Measurements from ENCODE around the gene COPB2. TPM values are rescaled to one million over a fixed set of nuclear protein-coding genes. Genes with fewer than 3 reads are reported as not detected.

COPB2 gene
- total and polyA plus RNA-seq, 2 donors (not counting 3 experiments of a cell fraction or from before 2014, with no cell fraction given), result 72.1 to 146 TPM

DNA sequence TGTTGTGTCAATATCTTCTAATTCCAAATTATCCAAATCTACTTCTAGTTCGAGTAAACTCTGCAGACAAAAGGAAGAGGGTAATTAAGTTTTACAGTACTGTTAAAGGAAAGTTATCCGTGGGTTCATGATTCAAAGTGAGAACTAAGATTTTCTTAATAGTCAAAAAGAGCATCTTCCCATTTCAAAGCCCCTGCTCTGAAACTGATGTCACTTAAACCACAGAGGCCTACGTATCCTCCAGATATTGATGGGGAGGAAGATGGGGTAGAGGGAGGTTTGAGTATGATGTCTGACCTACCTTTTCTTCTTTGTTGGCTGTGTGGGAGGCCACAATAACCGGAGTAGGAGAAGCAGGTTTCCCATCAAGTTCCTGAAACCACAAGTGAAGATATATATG lies 31.5 kb downstream of the COPB2 start:
- DNase-seq (ENCODE audit: low read depth, low spot score), result no peak
- H3K9me1 ChIP-seq (replicated peaks; ENCODE audit: control insufficient read depth, extremely low read depth, insufficient read depth, low read length), result no peaks in the 10 kb centered on the region
- H2AFZ ChIP-seq (ENCODE audit: low read depth, low read length), result no peak overlapping the region
- BruUV-seq (replicated peaks), result no TSS peak
- H3K27me3 ChIP-seq (ENCODE audit: control insufficient read depth in 2 of 2, insufficient read depth in 2 of 2, low read length in 2 of 2), result no peaks in the 10 kb centered on the region
- H4K20me1 ChIP-seq (replicated peaks; ENCODE audit: control insufficient read depth, extremely low read depth, insufficient read depth, low read length), result no peaks in the 10 kb centered on the region
- intact Hi-C loops (cut with micrococcal nuclease), result no loop called here
- no peak for FAIRE-seq
- no peak for TF ChIP-seq MYC (IDR thresholded peaks at IDR 0.05; ENCODE audit: low read depth, low read length)
- TF ChIP-seq POLR2A (IDR thresholded peaks at IDR 0.05; ENCODE audit: low read depth, low read length), result no peak
- no peak for TF ChIP-seq POLR2AphosphoS5 (IDR thresholded peaks at IDR 0.05; ENCODE audit: insufficient read depth, low read depth, low read length)
- TF ChIP-seq, protein P1, sequence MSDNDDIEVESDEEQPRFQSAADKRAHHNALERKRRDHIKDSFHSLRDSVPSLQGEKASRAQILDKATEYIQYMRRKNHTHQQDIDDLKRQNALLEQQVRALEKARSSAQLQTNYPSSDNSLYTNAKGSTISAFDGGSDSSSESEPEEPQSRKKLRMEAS (IDR thresholded peaks at IDR 0.05; ENCODE audit: insufficient read depth, insufficient read length), result no peak
- no peak for TF ChIP-seq EZH2 (IDR thresholded peaks at IDR 0.05; ENCODE audit: borderline replicate concordance, low read depth, low read length, severe bottlenecking)
- no peak for TF ChIP-seq GATA2 (IDR thresholded peaks at IDR 0.05; ENCODE audit: insufficient read depth, insufficient read length, low read depth, low read length)
- no peak for TF ChIP-seq JUN (IDR thresholded peaks at IDR 0.05; ENCODE audit: borderline replicate concordance, insufficient read depth, insufficient read length, low read depth)
- TF ChIP-seq, protein P2, sequence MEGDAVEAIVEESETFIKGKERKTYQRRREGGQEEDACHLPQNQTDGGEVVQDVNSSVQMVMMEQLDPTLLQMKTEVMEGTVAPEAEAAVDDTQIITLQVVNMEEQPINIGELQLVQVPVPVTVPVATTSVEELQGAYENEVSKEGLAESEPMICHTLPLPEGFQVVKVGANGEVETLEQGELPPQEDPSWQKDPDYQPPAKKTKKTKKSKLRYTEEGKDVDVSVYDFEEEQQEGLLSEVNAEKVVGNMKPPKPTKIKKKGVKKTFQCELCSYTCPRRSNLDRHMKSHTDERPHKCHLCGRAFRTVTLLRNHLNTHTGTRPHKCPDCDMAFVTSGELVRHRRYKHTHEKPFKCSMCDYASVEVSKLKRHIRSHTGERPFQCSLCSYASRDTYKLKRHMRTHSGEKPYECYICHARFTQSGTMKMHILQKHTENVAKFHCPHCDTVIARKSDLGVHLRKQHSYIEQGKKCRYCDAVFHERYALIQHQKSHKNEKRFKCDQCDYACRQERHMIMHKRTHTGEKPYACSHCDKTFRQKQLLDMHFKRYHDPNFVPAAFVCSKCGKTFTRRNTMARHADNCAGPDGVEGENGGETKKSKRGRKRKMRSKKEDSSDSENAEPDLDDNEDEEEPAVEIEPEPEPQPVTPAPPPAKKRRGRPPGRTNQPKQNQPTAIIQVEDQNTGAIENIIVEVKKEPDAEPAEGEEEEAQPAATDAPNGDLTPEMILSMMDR (IDR thresholded peaks at IDR 0.05; ENCODE audit: extremely low read depth in 1 of 2, insufficient read depth in 1 of 2, low read depth in 1 of 2, low read length in 2 of 2), result no peak
- TF ChIP-seq FOS (IDR thresholded peaks at IDR 0.05; ENCODE audit: borderline replicate concordance, insufficient read depth, low read length), result no peak
- H3K9ac ChIP-seq (replicated peaks; ENCODE audit: extremely low read depth, insufficient read depth, low read length), result no peak overlapping the region
- dilution Hi-C loops (cut with MboI; ENCODE audit: extremely low pct_ligation_motif_present, low sequenced_read_pairs), result no loop called here
- H3K4me1 ChIP-seq (ENCODE audit: control insufficient read depth, extremely low read depth, insufficient read depth, low read length), result no peaks in the 10 kb centered on the region
- H3K79me2 ChIP-seq (ENCODE audit: control insufficient read depth, insufficient read depth, low read length), result no peaks in the 10 kb centered on the region
- no peak overlapping the region for H3K4me3 ChIP-seq (replicated peaks in 1 of 3; ENCODE audit: insufficient read depth in 1 of 3, low read depth in 1 of 3, low read length in 3 of 3)
- CTCF ChIA-PET, result no interaction called here
- peaks cover 37 to 45% of the 10 kb centered on the region in 2 experiments for H3K36me3 ChIP-seq (ENCODE audit: control insufficient read depth in 2 of 2, extremely low read depth in 1 of 2, insufficient read depth in 2 of 2, low read length in 2 of 2)
- no peak overlapping the region for H3K27ac ChIP-seq (ENCODE audit: insufficient read depth, low read depth, low read length)
- no peak overlapping the region for H3K4me2 ChIP-seq (ENCODE audit: insufficient read depth, low read length)
- POLR2A ChIA-PET, result no interaction called here
- no peaks in the 10 kb centered on the region for H3K9me3 ChIP-seq (replicated peaks; ENCODE audit: control insufficient read depth, insufficient read depth, low read length)
